MM.1S (cell line): ENCODE results near the gene COL13A1.

Experiments used
- DNase-seq: peaks from one replicate; pipeline ENCODE4 v3.0.0-alpha.2; 2015
- H2AFZ ChIP-seq: fragments of 300-600 bp; sonication (generic); 2 replicates; pipeline ENCODE4 v1.6.0; 2016; ENCODE audit warnings: antibody characterized with exemption, low read length
- H3F3A ChIP-seq: fragments of 300-600 bp; sonication (generic); 2 replicates; pipeline ENCODE4 v1.6.1; 2016; ENCODE audit warnings: mild to moderate bottlenecking, antibody characterized with exemption, low read length, moderate library complexity, mixed read lengths; ENCODE audit not compliant: insufficient read depth
- H3K27ac ChIP-seq: fragments of 300-600 bp; sonication (generic); 2 replicates; pipeline ENCODE4 v1.5.1; 2016; ENCODE audit warnings: mild to moderate bottlenecking, low read length
- H3K27me3 ChIP-seq: fragments of 300-600 bp; sonication (generic); replicated peaks from 2 replicates; pipeline ENCODE4 v1.6.0; 2016; ENCODE audit warnings: low read length; ENCODE audit not compliant: insufficient read depth
- H3K36me3 ChIP-seq: fragments of 300-600 bp; sonication (generic); replicated peaks from 2 replicates; pipeline ENCODE4 v1.6.1; 2016; ENCODE audit warnings: mild to moderate bottlenecking, low read length, mixed read lengths; ENCODE audit not compliant: insufficient read depth
- H3K4me1 ChIP-seq: fragments of 300-600 bp; sonication (generic); 2 replicates; pipeline ENCODE4 v1.6.1; 2016; ENCODE audit warnings: low read length, mixed read lengths
- H3K4me2 ChIP-seq: fragments of 300-600 bp; sonication (generic); 2 replicates; pipeline ENCODE4 v1.6.0; 2016; ENCODE audit warnings: low read depth, low read length
- H3K4me3 ChIP-seq: fragments of 300-600 bp; sonication (generic); 2 replicates; pipeline ENCODE4 v1.5.1; 2016; ENCODE audit warnings: low read length, mixed read lengths
- H3K79me2 ChIP-seq: fragments of 300-600 bp; sonication (generic); 2 replicates; pipeline ENCODE4 v1.6.1; 2016; ENCODE audit warnings: mixed run types, low read length, mixed read lengths
- H3K9ac ChIP-seq: fragments of 300-600 bp; sonication (generic); 2 replicates; pipeline ENCODE4 v1.6.1; 2016; ENCODE audit warnings: low read length, mixed read lengths
- H3K9me2 ChIP-seq: fragments of 300-600 bp; sonication (generic); replicated peaks from 2 replicates; pipeline ENCODE4 v1.6.1; 2016; ENCODE audit warnings: mild to moderate bottlenecking, low read length, mixed read lengths; ENCODE audit not compliant: insufficient read depth
- H3K9me3 ChIP-seq: fragments of 300-600 bp; sonication (generic); replicated peaks from 2 replicates; pipeline ENCODE4 v1.6.1; 2016; ENCODE audit warnings: mild to moderate bottlenecking, low read length, mixed read lengths; ENCODE audit not compliant: insufficient read depth
- H4K20me1 ChIP-seq: fragments of 300-600 bp; sonication (generic); 2 replicates; pipeline ENCODE4 v1.6.1; 2016; ENCODE audit warnings: mild to moderate bottlenecking, low read length, moderate library complexity, mixed read lengths; ENCODE audit not compliant: insufficient read depth
- CTCF ChIP-seq: fragments of 300-600 bp; sonication (generic); IDR thresholded peaks from 2 replicates; pipeline ENCODE4 v1.5.1; 2016; ENCODE audit warnings: antibody characterized with exemption, low read length, mixed read lengths
- EZH2 ChIP-seq: fragments of 300-600 bp; sonication (generic); optimal IDR thresholded peaks from 2 replicates; pipeline ENCODE3; 2017; ENCODE audit warnings: low read depth, mild to moderate bottlenecking, antibody characterized with exemption, low read length, mixed read lengths
- EZH2phosphoT487 ChIP-seq: fragments of 300-600 bp; sonication (generic); IDR thresholded peaks from 2 replicates; pipeline ENCODE4 v1.6.1; 2018; ENCODE audit warnings: antibody characterized with exemption, low read length

The COL13A1 gene

GRCh38 chr10:69957886-69958555 is 156.3 kb downstream of the COL13A1 start:
- H4K20me1 ChIP-seq: no peaks in the 10 kb centered on the region
- DNase-seq: peak; percentile 59
- H2AFZ ChIP-seq: no peak overlapping the region
- H3K9me2 ChIP-seq: no peaks in the 10 kb centered on the region
- no peaks in the 10 kb centered on the region for H3K36me3 ChIP-seq
- TF ChIP-seq EZH2phosphoT487 (no peak), CTCF (peak; percentile 90)
- no peak overlapping the region for H3K4me2 ChIP-seq
- H3K4me3 ChIP-seq: no peak overlapping the region
- H3F3A ChIP-seq: no peaks in the 10 kb centered on the region
- H3K27me3 ChIP-seq: no peaks in the 10 kb centered on the region; the same call in 1 of the 2 replicates
- H3K27ac ChIP-seq: no peak overlapping the region
- H3K79me2 ChIP-seq: no peaks in the 10 kb centered on the region
- no peak overlapping the region for H3K9ac ChIP-seq
- no peaks in the 10 kb centered on the region for H3K9me3 ChIP-seq
- no peaks in the 10 kb centered on the region for H3K4me1 ChIP-seq

- Histone ChIP-seq H3K79me2 (no peaks in the 10 kb centered on the region), H3F3A (no peaks in the 10 kb centered on the region), H3K27ac (no peak overlapping the region), H3K4me2 (no peak overlapping the region), H3K9me2 (no peaks in the 10 kb centered on the region), H3K9me3 (no peaks in the 10 kb centered on the region), H3K36me3 (no peaks in the 10 kb centered on the region), H3K27me3 (no peaks in the 10 kb centered on the region; the same call in 1 of the 2 replicates), H4K20me1 (no peaks in the 10 kb centered on the region), H3K9ac (no peak overlapping the region), H2AFZ (no peak overlapping the region), H3K4me1 (no peaks in the 10 kb centered on the region), H3K4me3 (no peak overlapping the region)
- TF ChIP-seq CTCF (no peak), EZH2phosphoT487 (no peak)
- no peak for DNase-seq
Measured at GRCh38 chr10:69958556-69958902, 156.8 kb downstream of the COL13A1 start.

- no peaks in the 10 kb centered on the region for H4K20me1 ChIP-seq
- no peak overlapping the region for H3K4me3 ChIP-seq
- H3K36me3 ChIP-seq: no peaks in the 10 kb centered on the region
- DNase-seq: no peak
- H3K4me2 ChIP-seq: no peak overlapping the region
- no peak overlapping the region for H3K27ac ChIP-seq
- H3K9ac ChIP-seq: no peak overlapping the region
- no peaks in the 10 kb centered on the region for H3K79me2 ChIP-seq
- H2AFZ ChIP-seq: no peak overlapping the region
- TF ChIP-seq CTCF (no peak), EZH2phosphoT487 (no peak)
- H3F3A ChIP-seq: no peaks in the 10 kb centered on the region
- no peaks in the 10 kb centered on the region for H3K9me3 ChIP-seq
- H3K4me1 ChIP-seq: no peaks in the 10 kb centered on the region
- no peaks in the 10 kb centered on the region; the same call in 1 of the 2 replicates for H3K27me3 ChIP-seq
- H3K9me2 ChIP-seq: no peaks in the 10 kb centered on the region
Measured at GRCh38 chr10:69959911-69960310, 158.2 kb downstream of the COL13A1 start.

- Histone ChIP-seq H4K20me1 (no peaks in the 10 kb centered on the region), H3F3A (no peaks in the 10 kb centered on the region), H3K27me3 (no peaks in the 10 kb centered on the region; the same call in 1 of the 2 replicates), H3K9me3 (no peaks in the 10 kb centered on the region), H3K9ac (no peak overlapping the region), H3K4me2 (no peak overlapping the region), H3K36me3 (no peaks in the 10 kb centered on the region), H3K27ac (no peak overlapping the region), H3K9me2 (no peaks in the 10 kb centered on the region), H2AFZ (no peak overlapping the region), H3K79me2 (no peaks in the 10 kb centered on the region), H3K4me1 (no peaks in the 10 kb centered on the region), H3K4me3 (no peak overlapping the region)
- TF ChIP-seq CTCF (no peak), EZH2phosphoT487 (no peak), EZH2 (no peak)
- no peak for DNase-seq
Measured at GRCh38 chr10:69960606-69960987, 158.9 kb downstream of the COL13A1 start.
